Measurements from ENCODE around the gene CACNA1I. TPM values are rescaled to one million over a fixed set of nuclear protein-coding genes. Genes with fewer than 3 reads are reported as not detected.

CACNA1I gene
- total RNA-seq, 1 experiment from 2014 or later = not detected

GRCh38 chr22:39735776-39736175, 165.2 kb downstream of the CACNA1I start:
- no peak for DNase-seq (ENCODE audit: low read depth)

GRCh38 chr22:39738746-39739145, 168.2 kb downstream of the CACNA1I start:
- DNase-seq (ENCODE audit: low read depth) = no peak

Other genes with a start within 250 kb of the CACNA1I start
- gene SYNGR1, start 220.8 kb upstream of the CACNA1I start, total RNA-seq (2014; rRNA removed) = 0.45 and 4.0 TPM in 2 replicates
- gene TAB1, start 171.0 kb upstream of the CACNA1I start, total RNA-seq (2014; rRNA removed) = 14.8 and 16.2 TPM in 2 replicates
- under 0.01 TPM in 1 of 2 replicates, not detected in the other for gene MGAT3, start 113.7 kb upstream of the CACNA1I start, total RNA-seq (2014; rRNA removed)
- gene MIEF1, start 68.5 kb upstream of the CACNA1I start, total RNA-seq (2014; rRNA removed) = 27.9 and 33.0 TPM in 2 replicates
- 181 and 185 TPM in 2 replicates for gene ATF4, start 50.2 kb upstream of the CACNA1I start, total RNA-seq (2014; rRNA removed)
- 104 and 123 TPM in 2 replicates for gene RPS19BP1, start 38.0 kb upstream of the CACNA1I start, total RNA-seq (2014; rRNA removed)

Data from LHCN-M2 (cell line).